Kidney (tissue), 14 donors: ENCODE results near the gene PDILT. TPM values are rescaled to one million over a fixed set of nuclear protein-coding genes. Genes with fewer than 3 reads are reported as not detected.

Experiments
- DNase-seq, 5 donors: peaks; one replicate each; pipeline ENCODE4 v3.0.0-alpha.2; 2013 to 2020
- FAIRE-seq: peaks from 2 replicates; lab custom pipeline; 2012; peaks lifted over from hg19 to GRCh38; lab: Jason Lieb, UNC
- H3K27ac ChIP-seq, 2 donors: one replicate each; pipeline ENCODE4 v1.7.0; 2013; ENCODE audit warnings: low read depth in 2 of 2, low read length in 2 of 2, inconsistent platforms in 1 of 2
- H3K27me3 ChIP-seq: one replicate; pipeline ENCODE4 v1.7.1; 2013; ENCODE audit warnings: low read length, inconsistent platforms; ENCODE audit not compliant: control insufficient read depth, insufficient read depth
- H3K36me3 ChIP-seq, 3 donors: one replicate each; pipeline versions ENCODE4 v1.7.0 to v1.7.1; 2013; ENCODE audit warnings: low read length in 3 of 3, control low read depth in 1 of 3, inconsistent platforms in 1 of 3; ENCODE audit not compliant: insufficient read depth in 3 of 3, control insufficient read depth in 2 of 3
- H3K4me1 ChIP-seq, 3 donors: one replicate each; pipeline versions ENCODE4 v1.7.0 to v1.7.1; 2013; ENCODE audit warnings: low read length in 3 of 3, inconsistent platforms in 1 of 3, low read depth in 1 of 3; ENCODE audit not compliant: control insufficient read depth in 2 of 3, insufficient read depth in 2 of 3
- H3K4me3 ChIP-seq, 3 donors: one replicate each; pipeline versions ENCODE4 v1.7.0 to v1.8.1; 2013; ENCODE audit warnings: low read length in 3 of 3, control low read depth in 1 of 3, inconsistent platforms in 1 of 3
- H3K9ac ChIP-seq, 3 donors: one replicate each; pipeline versions ENCODE4 v1.7.0 to v1.7.1; 2013; ENCODE audit warnings: low read length in 3 of 3, control low read depth in 1 of 3, inconsistent platforms in 1 of 3
- H3K9me3 ChIP-seq, 3 donors: one replicate each; pipeline versions ENCODE4 v1.7.0 to v1.7.1; 2013; ENCODE audit warnings: low read length in 3 of 3, control low read depth in 1 of 3, inconsistent platforms in 1 of 3; ENCODE audit not compliant: control insufficient read depth in 2 of 3, insufficient read depth in 1 of 3
- intact Hi-C: fragments of 100-400 bp; cut with DNase I; formaldehyde crosslinking; loops from one replicate; pipeline ENCODE4 v1.11.1; 2022
- polyA plus RNA-seq: library from polyadenylated mRNA; stranded (reverse); fragments of 350-450 nt; fragmentation: Illumina TruSeq; extraction: RNeasy Lipid Tissue Mini Kit (QIAGEN cat#74804); gene quantifications from one replicate; pipeline ENCODE4 v1.2.3, GENCODE V29; 2014; ENCODE audit warnings: low read depth, low replicate concordance; ENCODE audit not compliant: insufficient read depth
- total RNA-seq: library from RNA; stranded (reverse); fragmentation: NEBNext Ultra II Directional; extraction: Animal tissue kit (Norgen Biotek cat#: 25700); gene quantifications from one replicate; pipeline ENCODE4 v1.2.1, GENCODE V29; 2021
- TF ChIP-seq, protein P1 (sequence below): IDR thresholded peaks from 3 replicates; pipeline ENCODE4 v1.5.1; 2012; ENCODE audit warnings: mild to moderate bottlenecking, moderate library complexity, borderline replicate concordance; ENCODE audit not compliant: insufficient read depth; ENCODE audit errors: extremely low read depth
- donor health status: control.
- donor health status: control.
- donor health status: control.
- donor health status: control.
- donor health status: control.
- donor health status: DM: yes; HTN: yes; CAD: no.
- donor health status: Normal renal cell carcinoma (clear cell type).

The PDILT gene
- total and polyA plus RNA-seq, 2 donors from 2014 or later, result not detected

DNA sequence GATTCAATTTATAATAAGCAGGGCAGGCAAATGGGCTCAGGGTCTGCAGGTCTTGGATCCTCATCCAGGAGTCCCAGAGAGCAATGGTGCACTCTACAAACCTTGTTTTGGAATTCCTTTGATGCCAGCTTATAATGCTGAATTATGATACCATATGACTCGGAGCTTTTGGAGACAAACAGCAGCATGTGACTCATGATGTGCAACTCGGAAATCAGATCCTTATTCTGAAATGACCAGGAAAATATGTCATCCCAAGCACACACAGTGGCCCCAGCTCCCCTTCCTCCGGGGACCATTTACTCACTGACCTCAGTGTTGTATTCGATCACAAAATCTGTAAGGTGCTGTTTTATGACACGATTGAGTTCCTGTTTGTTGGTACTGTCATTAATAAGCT, 31.8 kb downstream of the PDILT start:
- DNase-seq, result no peak
- Histone ChIP-seq H3K36me3 (no peaks in the 10 kb centered on the region), H3K4me1 (no peaks in the 10 kb centered on the region), H3K27me3 (no peaks in the 10 kb centered on the region), H3K4me3 (no peak overlapping the region), H3K9ac (no peak overlapping the region), H3K9me3 (peaks cover 0 to 4% (median 0%) of the 10 kb centered on the region in 3 donors), H3K27ac (no peak overlapping the region)
- intact Hi-C loops, result no loop called here
- FAIRE-seq, result no peak
- TF ChIP-seq, protein P1, sequence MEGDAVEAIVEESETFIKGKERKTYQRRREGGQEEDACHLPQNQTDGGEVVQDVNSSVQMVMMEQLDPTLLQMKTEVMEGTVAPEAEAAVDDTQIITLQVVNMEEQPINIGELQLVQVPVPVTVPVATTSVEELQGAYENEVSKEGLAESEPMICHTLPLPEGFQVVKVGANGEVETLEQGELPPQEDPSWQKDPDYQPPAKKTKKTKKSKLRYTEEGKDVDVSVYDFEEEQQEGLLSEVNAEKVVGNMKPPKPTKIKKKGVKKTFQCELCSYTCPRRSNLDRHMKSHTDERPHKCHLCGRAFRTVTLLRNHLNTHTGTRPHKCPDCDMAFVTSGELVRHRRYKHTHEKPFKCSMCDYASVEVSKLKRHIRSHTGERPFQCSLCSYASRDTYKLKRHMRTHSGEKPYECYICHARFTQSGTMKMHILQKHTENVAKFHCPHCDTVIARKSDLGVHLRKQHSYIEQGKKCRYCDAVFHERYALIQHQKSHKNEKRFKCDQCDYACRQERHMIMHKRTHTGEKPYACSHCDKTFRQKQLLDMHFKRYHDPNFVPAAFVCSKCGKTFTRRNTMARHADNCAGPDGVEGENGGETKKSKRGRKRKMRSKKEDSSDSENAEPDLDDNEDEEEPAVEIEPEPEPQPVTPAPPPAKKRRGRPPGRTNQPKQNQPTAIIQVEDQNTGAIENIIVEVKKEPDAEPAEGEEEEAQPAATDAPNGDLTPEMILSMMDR, result no peak

DNA sequence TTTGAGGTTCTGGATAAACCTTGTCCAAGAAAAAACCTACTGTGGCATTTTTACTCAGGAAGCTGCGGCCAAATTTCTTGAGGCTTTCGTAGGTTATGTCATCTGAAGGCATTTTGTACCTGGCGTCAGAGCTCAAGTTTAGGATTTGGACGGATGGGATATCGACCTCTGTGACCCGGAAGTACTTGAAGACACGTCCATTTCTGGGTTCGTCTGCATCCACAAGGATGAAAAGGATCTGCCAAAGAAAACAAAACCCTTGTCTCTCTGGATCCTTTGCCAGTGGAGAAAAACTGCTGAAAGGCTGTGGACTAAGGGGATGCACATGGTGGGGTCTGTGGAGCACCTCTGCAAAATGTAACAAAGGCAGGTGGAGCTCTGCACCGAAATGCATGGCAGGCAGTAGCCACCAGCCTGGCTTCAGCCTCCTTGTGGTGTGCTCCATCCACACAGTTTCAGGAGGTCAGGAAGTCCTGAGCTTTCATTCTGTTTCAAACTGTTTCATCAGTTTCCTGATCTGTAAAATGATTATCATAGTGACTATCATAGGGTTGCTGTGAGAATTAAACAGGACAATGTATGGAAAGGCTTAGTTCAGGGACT, 35.0 kb downstream of the PDILT start:
- FAIRE-seq (no peak), DNase-seq (no peak)
- H3K9me3 ChIP-seq, result peaks cover 0 to 4% (median 0%) of the 10 kb centered on the region in 3 donors
- H3K4me3 ChIP-seq, result no peak overlapping the region
- TF ChIP-seq, protein P1, result no peak
- no peaks in the 10 kb centered on the region for H3K36me3 ChIP-seq
- no peaks in the 10 kb centered on the region for H3K4me1 ChIP-seq
- intact Hi-C loops, result no loop called here
- H3K9ac ChIP-seq, result no peak overlapping the region
- no peak overlapping the region for H3K27ac ChIP-seq
- H3K27me3 ChIP-seq, result no peaks in the 10 kb centered on the region

GRCh38 chr16:20364051-20364450, 40.5 kb downstream of the PDILT start:
- no peaks in the 10 kb centered on the region for H3K36me3 ChIP-seq
- intact Hi-C loops, result no loop called here
- H3K27ac ChIP-seq, result no peak overlapping the region
- no peaks in the 10 kb centered on the region for H3K9me3 ChIP-seq
- no peaks in the 10 kb centered on the region for H3K4me1 ChIP-seq
- H3K27me3 ChIP-seq, result no peaks in the 10 kb centered on the region
- H3K4me3 ChIP-seq, result no peak overlapping the region
- no peak overlapping the region for H3K9ac ChIP-seq
- TF ChIP-seq, protein P1, result no peak
- FAIRE-seq, result no peak
- DNase-seq, result no peak

DNA sequence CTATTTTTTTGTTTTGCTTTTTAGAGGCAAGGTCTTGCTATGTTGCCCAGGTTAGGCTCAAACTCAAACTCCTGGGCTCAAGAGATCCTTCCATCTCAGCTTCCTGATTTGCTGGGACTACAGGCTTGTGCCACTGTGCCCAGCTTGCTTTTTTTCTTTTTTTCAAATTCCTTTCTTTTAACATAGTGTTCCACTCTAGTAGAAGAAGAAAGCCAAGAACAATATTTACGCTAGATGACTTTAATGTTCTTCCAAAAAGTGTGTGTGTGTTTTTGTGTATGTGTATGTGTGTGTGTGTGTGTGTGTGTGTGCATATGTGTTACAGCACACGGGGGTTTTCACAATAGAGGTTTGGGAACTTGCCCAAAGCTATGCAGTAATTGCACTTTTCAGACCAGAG, 41.3 kb downstream of the PDILT start:
- H3K36me3 ChIP-seq, result no peaks in the 10 kb centered on the region
- no peaks in the 10 kb centered on the region for H3K9me3 ChIP-seq
- DNase-seq (no peak), FAIRE-seq (no peak)
- no peak overlapping the region for H3K4me3 ChIP-seq
- TF ChIP-seq, protein P1, result no peak
- intact Hi-C loops, result no loop called here
- no peak overlapping the region for H3K27ac ChIP-seq
- no peak overlapping the region for H3K9ac ChIP-seq
- no peaks in the 10 kb centered on the region for H3K27me3 ChIP-seq
- no peaks in the 10 kb centered on the region for H3K4me1 ChIP-seq
